Retina (tissue), 1 donor: Measurements from ENCODE around the gene GOLM1.

ENCODE experiments used
- DNase-seq: peaks from one replicate; pipeline ENCODE4 v3.0.0-alpha.2; 2016

Gene GOLM1

DNA sequence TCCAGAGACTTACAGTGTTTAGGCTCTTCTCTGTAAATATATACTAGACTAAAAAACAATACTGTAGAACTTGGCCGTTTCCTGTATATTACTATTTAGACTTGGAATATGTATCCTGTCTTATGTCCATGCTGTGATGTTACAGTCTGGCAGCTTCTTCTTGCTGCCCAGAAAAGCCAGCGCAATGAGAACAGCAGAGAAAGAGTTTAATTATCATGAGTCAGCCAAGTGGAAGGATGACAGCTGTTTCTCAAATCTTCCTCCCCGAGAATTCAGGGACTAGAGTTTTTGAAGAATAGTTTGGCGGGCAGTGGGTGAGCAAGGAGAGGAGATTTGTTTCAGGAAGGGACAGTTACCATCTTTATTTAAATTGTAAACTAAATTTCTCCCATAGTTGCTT lies 120.9 kb downstream of the GOLM1 start:
- DNase-seq, result peak; percentile 58
